ENCODE measurements around the gene EPM2A.
"Not testable (repeated sequence)": the region's sequence is repeated elsewhere in the genome, so short reads cannot be mapped to it uniquely, and the experiment has no call there.

EPM2A gene

DNA sequence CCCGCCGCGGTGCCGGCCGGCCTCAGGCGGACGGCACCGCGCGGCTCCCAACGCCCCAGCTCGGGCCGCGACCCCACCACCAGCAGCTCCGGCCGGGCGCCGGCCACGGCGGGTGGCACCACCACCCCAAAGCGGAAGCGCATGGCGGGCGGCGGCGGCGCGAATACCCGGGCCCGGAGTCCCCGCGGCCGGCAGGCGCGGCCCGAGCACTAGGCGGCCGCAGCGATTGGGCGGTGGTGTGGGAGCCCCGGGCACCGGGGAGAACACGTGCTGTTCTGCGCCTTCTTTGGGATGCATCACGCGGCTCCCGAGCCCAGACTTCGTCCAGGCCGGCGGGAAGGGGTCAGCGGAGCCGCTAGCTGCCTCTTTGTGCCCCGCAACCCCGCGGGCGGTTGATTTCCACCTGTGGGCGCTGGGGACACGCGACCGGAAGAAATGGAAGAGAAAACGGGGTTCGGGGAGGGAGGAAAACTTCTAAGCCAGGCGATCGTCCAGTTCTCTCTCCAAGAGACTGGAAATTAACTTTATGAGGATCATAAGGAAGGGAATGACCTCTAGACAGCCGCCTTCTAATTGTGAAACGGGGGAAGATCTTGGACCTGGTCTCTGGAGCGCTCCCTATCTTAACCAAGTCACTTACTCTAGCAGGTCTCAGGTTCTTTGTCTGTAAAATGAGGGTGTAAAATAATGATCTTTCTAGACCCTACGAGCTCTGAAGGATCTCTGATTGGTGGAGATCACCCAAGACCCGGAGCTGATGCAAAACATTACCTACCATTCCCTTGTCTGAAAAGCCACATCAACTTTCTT is at the start of gene EPM2A:
Gene EPM2A (minus strand): TSS at position 165 of the 810 bp plus-strand sequence. CDS start 22 bp downstream, at position 143.
- DNase-seq (ENCODE audit: low read depth, low spot score) = peak; percentile 93

DNA sequence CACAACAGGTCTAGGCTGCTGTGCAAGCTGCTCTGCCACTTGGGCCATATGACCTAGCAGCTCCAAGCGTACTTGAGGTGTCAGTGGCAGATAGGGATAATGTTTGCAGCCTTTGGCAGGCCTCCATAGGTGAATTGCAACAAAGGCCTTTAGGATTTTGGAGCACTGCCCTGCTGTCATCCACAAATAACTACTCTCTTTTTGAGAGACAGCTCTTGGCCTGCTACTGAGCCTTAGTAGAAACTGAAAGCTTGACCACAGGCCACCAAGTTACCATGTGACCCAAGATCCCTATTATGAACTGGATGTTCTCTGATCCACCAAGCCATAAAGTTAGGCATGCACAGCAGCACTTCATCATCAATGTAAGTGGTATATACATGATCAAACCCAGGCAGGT is 49.4 kb upstream of the EPM2A start:
- no peak for DNase-seq (ENCODE audit: low read depth, low spot score)

DNA sequence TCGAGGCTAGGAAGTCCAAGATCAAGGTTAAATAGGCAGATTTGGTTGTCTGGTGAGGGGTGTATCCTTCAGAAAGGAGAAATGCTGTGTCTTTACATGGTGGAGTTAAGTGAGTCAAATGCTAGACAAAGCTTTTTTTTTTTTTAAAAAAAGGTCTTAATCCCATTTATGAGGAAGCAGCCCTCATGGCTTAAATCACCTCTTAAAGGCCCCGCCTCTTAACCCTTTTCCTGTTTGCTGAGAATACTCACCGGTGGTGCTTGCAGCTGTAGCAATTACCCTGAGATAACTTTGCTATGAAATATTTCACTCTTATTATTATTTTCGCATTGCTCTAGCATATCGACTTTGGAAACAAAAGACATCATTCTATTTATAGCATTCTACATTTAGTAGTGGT is 48.5 kb upstream of the EPM2A start:
- DNase-seq (ENCODE audit: low read depth, low spot score) = no peak

DNA sequence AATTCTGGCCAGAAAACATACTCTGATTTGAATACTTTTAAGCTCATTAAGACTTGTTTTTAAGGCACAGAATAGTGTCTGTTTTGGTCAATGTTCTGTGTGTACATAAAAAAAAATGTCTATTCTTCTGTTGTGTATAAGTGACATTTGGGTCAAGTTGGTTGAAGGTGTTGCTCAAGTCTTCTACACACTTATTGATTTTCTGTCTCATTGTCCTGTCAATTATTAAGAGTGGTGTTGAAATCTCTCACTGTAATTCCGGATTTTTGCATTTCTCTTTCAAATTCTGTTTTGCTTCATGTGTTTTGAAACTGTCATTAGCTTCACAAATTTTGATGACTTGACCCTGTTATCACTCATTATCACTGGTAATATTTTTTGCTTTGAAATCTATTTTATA is 37.5 kb upstream of the EPM2A start:
- no peak for DNase-seq (ENCODE audit: low read depth, low spot score)

DNA sequence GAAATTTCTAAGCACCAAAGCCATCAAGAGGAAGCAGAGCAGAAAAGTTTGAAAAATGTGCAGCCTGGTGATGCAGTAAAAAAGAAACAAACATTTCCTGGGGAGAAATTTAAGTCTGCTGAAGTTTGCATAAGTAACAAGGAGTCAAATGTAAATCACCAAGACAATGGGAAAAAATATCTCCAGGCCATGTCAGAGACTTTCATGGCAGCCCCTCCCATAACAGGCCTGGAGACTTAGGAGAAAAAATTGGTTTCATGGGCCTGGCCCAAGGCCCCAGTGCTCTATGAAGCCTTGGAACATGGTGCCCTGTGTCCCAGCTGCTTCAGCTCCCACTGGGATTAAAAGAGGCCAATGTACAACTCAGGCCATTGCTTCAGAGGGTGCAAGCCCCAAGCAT is 30.1 kb upstream of the EPM2A start:
- DNase-seq (ENCODE audit: low read depth, low spot score) = no peak

DNA sequence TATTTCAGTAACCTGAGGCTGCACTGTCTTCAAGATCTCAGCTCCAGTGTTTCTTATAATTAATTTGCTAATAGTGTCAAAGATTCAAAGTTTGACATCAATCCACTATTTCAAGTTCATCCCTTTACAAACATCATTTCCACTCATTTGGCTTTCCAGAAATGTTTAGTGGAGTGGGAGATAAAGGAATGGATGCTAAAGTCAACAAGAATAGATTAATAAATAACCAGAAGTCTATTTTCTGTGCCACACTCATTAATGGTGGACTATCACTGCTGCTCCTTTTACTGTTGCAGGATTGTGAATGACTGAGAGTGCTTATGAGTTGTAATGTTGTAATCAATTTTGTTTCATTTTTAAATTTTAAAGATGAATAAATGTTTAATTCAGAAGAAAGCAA is 28.4 kb upstream of the EPM2A start:
- DNase-seq (ENCODE audit: low read depth, low spot score) = no peak

DNA sequence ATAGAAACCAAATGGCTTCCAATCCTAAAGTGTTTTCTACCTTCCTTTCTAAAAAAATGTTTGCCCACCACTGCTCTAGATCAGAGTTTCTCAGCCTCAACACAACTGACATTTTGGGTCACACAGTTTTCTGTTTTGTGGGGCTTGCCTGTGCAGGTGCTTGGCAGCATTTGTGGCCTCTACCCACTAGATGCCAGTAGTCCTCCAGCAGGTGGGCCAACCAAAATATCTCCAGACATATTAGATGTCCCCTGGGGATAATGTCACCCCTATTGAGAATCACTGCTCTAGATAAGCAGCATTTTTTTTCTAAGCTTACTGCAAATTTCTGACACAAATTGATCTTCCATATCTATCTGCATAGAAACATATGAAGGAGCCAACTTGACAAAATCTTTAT is 26.3 kb upstream of the EPM2A start:
- no peak for DNase-seq (ENCODE audit: low read depth, low spot score)

DNA sequence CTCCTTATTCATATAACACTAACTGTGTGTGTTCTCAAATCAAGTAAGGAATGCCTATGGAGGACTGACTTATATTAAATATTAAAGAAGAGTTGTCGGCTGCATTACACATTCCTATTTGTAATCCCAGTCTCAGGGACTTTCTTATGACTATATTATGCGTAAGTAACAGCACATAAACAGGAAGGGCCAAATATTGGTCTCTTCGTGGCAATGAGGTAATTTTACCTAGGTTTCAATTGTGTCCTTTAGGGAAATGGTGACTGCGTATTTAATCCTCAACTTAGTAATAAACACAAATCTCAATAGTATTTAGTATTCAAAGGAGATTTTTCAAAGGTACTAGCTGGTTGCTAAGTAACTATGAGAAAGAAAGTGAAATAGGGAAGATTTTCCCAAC is 22.8 kb upstream of the EPM2A start:
- peak; percentile 8 for DNase-seq (ENCODE audit: low read depth, low spot score)

DNA sequence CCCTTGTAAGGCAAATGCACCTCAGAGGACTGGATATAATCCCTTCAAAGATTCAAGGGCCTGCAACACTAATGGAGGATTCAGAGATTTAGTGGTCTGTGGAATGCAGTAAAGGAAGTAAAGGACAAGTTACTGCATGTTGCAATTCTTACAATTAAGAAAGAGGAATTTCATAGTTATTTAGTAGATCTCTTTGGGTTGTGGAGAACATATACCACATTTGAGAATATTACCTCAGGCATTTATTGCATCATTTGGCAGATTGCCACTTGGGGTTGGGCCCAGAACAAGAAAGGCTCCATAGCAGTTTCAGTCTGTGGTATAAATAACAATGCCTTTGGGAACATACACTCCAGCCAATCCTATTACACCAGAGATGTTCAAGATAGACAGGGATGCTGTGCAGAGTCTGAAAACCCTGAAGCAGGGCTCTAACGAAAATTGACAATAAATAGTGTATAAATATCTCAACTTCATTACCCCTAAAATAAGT is 20.9 kb upstream of the EPM2A start:
- DNase-seq (ENCODE audit: low read depth, low spot score) = peak; percentile 92

DNA sequence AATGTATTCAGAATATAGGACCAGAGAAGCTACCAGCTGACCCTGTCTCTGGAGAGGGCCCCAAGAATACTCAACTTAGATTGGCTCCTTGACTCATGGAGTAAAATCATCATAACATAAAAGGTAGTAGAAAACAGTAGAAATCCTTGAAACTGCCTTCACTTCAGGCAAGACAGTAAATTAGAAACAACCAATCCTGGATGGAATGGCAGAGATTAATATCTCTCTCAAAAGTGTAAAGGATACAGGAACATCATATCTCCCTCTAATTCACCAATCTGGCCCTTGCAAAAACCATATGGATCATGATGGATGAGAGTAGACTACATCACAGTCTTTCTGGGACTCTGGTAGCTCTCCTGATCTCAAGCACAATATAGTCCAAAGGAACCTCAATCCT is 20.4 kb upstream of the EPM2A start:
- DNase-seq (ENCODE audit: low read depth, low spot score) = no peak

DNA sequence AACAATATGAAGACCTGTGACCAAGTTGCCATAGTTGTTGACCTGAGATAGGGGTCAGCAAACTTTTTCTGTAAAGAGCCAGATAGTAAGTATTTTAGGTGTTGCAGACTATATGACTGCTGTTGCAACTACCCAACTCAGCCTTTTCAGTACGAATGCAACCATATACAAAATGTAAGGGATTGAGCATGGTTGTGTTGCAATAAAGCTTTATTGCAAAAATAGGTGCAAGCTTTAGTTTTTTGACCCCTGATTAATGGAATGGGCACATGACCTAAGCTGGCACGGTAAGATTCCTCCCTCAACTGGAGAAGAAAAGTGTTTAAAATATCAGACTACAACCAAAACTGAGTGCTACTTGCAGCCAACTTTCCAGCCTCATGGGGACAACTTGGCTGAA is 17.3 kb upstream of the EPM2A start:
- no peak for DNase-seq (ENCODE audit: low read depth, low spot score)

DNA sequence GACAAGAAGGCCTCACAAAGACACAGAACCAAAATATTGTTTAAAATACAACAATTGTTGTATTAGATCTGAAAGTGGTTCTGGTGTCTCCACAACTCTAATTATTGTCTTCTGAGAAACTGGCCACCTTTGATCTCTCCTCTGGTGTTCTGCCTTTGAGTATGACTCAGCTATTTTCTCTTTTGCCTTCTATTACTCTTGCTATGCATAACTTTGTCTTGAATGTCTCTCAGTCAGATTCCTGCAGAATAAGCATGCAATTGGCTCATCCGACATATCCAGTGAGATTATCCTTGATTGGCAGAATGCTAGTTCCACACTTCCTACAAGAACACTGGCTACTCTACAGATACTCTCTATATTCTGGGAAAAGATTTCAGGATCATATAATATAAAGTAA is 14.3 kb upstream of the EPM2A start:
- peak; percentile 65 for DNase-seq (ENCODE audit: low read depth, low spot score)

DNA sequence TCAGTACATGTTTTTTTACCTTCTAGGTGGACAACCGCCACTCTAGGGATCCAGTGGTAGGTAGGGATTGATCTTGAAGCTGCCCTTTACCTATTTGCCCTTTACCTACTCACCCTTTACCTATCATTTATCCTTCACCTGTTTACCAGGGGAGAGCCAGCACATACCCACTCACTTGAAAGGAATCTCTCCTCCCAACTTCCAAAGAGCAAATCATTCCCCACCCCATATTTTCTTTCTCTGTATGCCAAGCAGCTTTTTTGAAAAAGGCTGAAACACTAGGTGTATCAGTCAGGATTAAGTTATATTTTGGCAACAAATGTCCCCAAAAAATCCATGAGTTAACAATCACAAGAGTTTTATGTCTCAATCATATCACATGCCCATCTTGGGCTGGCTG is 10.5 kb upstream of the EPM2A start:
- DNase-seq (ENCODE audit: low read depth, low spot score) = no peak

DNA sequence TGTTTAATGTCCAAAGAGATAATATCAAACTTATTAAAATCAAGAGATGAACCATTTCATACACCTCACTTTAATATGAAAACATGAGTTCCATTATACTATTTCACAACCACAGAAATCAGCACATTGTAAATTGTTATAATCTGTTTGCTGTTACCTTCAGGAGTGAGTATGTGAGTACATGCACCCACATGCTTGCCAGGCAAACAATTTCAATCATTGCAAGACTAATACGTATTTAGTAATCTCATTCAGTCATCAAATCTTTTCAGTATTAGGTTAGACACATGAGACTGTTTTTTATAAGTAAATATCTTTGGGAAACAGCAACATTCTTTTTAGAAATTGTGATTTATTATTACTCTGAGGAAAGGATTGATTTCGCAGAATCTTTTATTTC is 9.3 kb upstream of the EPM2A start:
- no peak for DNase-seq (ENCODE audit: low read depth, low spot score)

DNA sequence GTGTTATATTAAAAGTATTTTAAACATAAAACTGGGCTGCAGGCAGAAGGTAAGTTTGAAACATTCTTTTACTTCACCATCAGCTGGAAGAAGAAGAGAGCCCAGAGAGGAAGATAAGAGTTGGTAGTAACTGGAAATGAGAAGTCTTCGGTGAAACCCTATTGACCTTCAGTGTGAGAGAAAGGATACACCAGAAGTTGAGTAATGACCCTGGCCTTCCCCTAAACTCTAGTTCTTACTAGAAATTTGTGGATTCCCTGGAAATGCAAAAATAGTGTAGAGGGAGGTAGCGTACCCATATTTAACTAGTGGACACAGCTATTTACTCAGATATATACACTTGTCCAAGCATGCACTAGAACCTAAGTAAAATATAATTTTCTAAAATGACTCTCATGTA is 8.0 kb upstream of the EPM2A start:
- no peak for DNase-seq (ENCODE audit: low read depth, low spot score)

DNA sequence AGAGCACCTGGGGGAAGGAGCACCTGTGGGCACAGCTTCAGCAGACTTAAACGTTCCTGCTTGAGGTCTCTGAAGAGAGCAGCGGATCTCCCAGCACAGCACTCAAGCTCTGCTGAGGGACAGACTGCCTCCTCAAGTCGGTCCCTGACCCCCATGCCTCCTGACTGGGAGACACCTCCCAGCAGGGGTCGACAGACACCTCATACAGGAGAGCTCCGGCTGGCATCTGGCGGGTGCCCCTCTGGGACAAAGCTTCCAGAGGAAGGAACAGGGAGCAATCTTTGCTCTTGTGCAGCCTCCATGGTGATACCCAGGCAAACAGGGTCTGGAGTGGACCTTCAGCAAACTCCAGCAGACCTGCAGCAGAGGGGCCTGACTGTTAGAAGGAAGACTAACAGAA is 7.2 kb upstream of the EPM2A start:
- DNase-seq (ENCODE audit: low read depth, low spot score) = not testable (repeated sequence)

DNA sequence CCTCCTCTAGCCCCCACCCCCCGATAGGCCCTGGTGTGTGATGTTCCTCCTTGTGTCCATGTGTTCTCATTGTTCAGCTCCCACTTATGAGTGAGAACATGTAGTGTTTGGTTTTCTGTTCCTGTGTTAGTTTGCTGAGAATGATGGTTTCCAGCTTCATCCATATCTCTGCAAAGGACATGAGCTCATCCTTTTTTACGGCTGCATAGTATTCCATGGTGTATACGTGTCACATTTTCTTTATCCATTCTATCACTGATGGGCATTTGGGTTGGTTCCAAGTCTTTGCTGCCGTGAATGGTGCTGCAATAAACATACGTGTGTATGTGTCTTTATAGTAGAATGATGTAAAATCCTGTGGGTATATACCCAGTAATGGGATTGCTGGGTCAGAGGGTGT is 4.4 kb upstream of the EPM2A start:
- not testable (repeated sequence) for DNase-seq (ENCODE audit: low read depth, low spot score)

DNA sequence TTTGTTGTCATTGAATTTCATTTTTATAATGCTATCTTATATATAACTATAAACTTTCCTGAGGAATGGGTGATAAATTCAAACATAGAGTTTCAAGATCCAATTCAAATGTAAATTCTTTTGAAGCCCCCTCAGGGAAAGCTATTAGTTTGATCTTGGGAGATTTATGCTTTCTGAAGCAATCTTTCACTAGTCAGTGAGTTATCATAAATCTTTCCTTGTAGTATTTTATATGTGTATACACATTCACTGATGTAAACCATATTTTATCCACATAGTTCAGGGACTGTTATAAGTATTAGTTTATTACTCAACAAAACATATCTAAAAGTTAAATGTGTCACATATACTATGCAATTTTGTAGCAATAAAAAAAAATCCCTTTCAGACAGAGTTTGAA is 2.9 kb upstream of the EPM2A start:
- no peak for DNase-seq (ENCODE audit: low read depth, low spot score)

DNA sequence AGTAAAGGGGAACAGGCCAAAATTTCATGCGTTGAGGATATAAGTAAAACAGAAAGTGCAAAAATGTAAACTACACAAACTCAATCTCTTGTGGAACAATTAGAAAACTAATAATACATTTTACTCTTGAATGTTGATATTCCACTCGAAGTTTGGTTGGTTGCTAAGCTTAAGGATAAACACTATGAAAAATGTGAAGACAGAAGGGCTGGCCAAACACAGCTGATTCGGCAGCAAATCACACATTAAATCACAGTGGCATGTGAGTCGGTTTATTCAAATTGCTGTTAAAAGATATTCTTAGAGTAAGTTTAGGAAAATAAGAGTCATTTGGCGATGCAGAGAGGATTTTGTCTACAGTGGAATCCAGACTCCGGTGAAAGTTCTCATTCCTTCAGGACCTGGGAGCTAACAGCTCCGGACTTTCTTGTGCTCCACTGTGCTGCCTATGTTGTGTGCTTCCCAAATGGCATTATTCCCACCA is 1.4 kb upstream of the EPM2A start:
- peak; percentile 69 for DNase-seq (ENCODE audit: low read depth, low spot score)

DNA sequence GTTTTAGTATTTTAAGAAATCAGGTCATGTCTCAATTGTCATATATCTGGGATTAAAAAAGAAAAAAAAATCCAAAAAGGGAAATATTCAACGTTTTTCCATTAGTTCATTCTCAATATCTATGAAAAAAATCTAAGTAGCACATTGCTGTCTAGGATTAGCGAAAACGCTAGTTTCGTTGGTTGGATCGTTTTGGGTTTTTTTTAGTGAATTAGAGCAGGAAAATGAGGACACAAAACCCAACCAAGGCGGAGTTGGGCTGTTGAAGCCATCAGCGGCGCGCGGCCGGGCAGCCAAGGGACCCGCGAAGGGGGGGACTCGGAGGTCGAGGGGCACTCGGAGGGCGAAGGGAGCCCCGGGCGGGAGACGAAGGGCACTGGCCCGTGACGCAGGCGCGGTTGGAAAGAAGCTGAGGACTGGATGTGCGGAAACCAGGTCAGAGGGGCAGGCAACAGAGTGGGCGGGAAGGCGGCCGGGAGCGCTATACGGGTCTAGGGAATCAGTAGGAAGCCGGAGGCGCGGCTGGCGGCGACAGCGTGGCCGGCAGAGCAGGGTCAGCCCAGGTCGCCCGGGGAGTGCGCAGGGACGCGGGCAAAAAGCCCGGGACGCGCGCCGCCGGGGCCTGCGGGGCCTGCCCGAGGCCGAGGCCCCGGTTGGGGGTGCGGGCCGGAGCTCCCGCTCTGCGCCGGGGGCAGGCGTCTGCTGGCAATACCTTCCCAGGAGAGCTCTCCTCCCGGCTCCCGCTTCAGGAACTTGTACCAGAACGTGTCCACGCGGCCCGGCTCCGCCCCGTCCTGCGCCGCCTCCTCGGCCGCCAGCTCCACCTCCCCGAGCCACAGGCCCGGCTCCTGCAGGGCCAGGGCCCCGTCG is 599 bp downstream of the EPM2A start:
- DNase-seq (ENCODE audit: low read depth, low spot score) = peak; percentile 96

DNA sequence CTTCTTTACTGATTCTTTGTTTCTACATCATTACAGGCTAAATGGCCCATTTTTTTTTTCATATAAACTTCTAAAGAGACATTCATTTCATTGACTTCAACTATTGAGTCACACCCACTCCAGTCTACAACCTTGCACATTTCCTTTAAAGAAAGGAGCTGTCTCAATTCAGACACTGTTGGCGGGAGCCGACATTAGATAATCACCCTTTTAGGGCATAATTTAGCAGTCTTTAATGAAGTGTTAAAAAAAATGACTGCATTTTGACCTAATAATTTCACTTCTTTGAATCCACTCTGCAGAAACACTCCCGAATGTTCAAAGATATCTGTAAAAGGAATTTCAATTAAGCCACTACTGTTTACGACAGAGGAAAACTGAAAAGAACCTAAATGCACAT is 1.5 kb downstream of the EPM2A start:
- DNase-seq (ENCODE audit: low read depth, low spot score) = no peak

DNA sequence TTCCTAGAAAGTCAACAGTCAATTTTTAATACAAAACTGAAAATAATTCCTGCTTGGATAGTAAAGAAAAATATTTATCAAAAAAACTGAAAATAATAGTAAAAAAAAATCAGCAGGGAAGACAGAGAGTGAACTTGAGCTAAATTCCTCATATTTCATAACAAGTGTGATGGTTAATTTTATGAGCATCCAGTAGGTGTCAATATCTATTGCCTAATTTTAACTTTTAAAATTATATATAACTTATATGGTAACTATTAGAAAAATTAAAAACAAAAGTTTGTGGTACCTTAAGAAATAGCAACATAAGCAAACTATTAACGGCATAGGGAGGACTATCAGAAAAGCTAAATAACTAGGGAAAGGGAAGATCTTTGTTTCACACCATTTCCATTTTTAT is 2.1 kb downstream of the EPM2A start:
- DNase-seq (ENCODE audit: low read depth, low spot score) = no peak

DNA sequence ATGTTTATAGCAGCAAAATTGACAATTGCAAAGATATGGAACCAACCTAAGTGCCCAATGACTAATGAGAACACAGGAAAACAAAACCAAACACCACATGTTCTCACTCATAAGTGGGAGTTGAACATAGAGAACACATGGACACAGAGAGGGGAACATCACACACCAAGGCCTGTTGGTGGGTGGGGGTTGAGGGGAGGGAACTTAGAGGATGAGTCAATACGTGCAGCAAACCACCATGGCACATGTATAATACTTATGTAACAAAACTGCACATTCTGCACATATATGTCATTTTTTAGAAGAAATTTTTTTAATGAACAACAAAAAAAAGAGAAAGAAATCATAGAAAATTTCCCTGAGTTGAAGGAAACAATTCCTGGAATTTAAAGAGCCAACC is 3.9 kb downstream of the EPM2A start:
- DNase-seq (ENCODE audit: low read depth, low spot score) = no peak

Data from astrocyte of the hippocampus (primary cell).